ENCODE data around the gene EXOSC2.

DNA sequence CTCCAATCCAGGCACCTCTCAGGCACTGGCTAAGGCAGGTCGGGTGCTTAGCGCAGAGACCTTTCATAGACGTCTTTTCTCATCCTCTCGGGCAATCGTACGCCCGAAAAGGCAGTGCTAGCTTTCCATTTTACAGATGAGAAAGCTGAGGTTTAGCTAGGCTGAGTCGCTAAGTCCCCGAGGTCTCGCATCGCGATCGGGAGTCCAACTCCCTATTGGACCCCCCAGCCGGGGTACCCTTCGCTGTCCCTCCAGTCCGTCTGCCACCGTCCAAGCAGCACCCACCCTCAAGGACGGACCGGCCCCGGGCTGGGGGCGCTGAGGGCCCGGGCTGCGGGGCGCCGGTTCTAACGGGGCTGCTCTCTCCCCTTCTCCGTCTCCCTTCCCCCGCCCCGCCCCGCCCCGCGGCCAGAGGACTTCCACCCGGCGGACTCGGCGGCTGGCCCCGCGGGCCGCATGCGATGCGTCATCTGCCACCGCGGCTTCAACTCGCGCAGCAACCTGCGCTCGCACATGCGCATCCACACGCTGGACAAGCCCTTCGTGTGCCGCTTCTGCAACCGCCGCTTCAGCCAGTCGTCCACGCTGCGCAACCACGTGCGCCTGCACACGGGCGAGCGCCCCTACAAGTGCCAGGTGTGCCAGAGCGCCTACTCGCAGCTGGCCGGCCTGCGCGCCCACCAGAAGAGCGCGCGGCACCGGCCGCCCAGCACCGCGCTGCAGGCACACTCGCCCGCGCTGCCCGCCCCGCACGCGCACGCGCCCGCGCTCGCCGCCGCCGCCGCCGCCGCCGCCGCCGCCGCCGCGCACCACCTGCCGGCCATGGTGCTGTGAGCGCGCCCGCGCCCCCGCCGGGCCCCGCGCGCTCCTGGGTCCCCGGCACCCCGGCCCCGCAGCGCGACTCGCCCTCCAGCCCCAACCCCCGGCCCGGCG lies 12.5 kb upstream of the EXOSC2 start:
- TF ChIP-seq, protein P1, sequence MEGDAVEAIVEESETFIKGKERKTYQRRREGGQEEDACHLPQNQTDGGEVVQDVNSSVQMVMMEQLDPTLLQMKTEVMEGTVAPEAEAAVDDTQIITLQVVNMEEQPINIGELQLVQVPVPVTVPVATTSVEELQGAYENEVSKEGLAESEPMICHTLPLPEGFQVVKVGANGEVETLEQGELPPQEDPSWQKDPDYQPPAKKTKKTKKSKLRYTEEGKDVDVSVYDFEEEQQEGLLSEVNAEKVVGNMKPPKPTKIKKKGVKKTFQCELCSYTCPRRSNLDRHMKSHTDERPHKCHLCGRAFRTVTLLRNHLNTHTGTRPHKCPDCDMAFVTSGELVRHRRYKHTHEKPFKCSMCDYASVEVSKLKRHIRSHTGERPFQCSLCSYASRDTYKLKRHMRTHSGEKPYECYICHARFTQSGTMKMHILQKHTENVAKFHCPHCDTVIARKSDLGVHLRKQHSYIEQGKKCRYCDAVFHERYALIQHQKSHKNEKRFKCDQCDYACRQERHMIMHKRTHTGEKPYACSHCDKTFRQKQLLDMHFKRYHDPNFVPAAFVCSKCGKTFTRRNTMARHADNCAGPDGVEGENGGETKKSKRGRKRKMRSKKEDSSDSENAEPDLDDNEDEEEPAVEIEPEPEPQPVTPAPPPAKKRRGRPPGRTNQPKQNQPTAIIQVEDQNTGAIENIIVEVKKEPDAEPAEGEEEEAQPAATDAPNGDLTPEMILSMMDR (IDR thresholded peaks at IDR 0.05 in 4 of 5, conservative IDR thresholded peaks at IDR 0.05 in 1 of 5): no peak
- TF ChIP-seq POLR2A (IDR thresholded peaks at IDR 0.05): no peak

Data from gastrocnemius medialis (tissue), 4 donors.